K562 (cell line): ENCODE data around the gene PPP4R3B. TPM values are rescaled to one million over a fixed set of nuclear protein-coding genes. Genes with fewer than 3 reads are reported as not detected.

Experiments
- ASH1L ChIP-seq: fragments of 450-650 bp; IDR thresholded peaks from 2 replicates; pipeline ENCODE4 v1.6.1; 2018; ENCODE audit warnings: borderline replicate concordance, mild to moderate bottlenecking, low read depth; ENCODE audit not compliant: partially characterized antibody
- CEBPB ChIP-seq: fragments of 450-650 bp; IDR thresholded peaks from 2 replicates; pipeline ENCODE4 v1.6.1; 2016; ENCODE audit warnings: missing genetic modification characterization, missing compliant biosample characterization
- EGR1 ChIP-seq: fragments of 450-650 bp; conservative IDR thresholded peaks from 2 replicates; pipeline ENCODE4 v1.6.1; 2017; ENCODE audit warnings: mild to moderate bottlenecking
- ETV1 ChIP-seq: fragments of 450-650 bp; conservative IDR thresholded peaks from 2 replicates; pipeline ENCODE4 v1.6.1; 2016; ENCODE audit warnings: missing genetic modification characterization, control low read depth, low read depth, missing compliant biosample characterization
- HNRNPK ChIP-seq: fragments of 200-400 bp; formaldehyde crosslinking; IDR thresholded peaks from one replicate; pipeline ENCODE4 v1.6.1; 2018; ENCODE audit warnings: mild to moderate bottlenecking, low read depth, low read length; ENCODE audit not compliant: poor library complexity, severe bottlenecking
- MBD2 ChIP-seq: sonication (generic); IDR thresholded peaks from 2 replicates; pipeline ENCODE4 v1.6.1; 2016; ENCODE audit warnings: low read depth, borderline replicate concordance
- MED1 ChIP-seq: sonication (generic); formaldehyde crosslinking; IDR thresholded peaks from 2 replicates; pipeline ENCODE4 v1.8.1; 2023; ENCODE audit warnings: missing genetic modification reagents, borderline replicate concordance
- MYC ChIP-seq, 2 experiments: fragments of 250-450 bp in 1 of 2; sonication (Bioruptor Pico) in 1 of 2; IDR thresholded peaks; 2 replicates each; pipeline versions ENCODE4 v1.5.1 to v1.6.1; 2012 to 2021; ENCODE audit warnings: low read depth in 2 of 2, borderline replicate concordance in 1 of 2, improper control_type of control experiment in 1 of 2, low read length in 1 of 2, mild to moderate bottlenecking in 1 of 2, moderate library complexity in 1 of 2
- SIRT6 ChIP-seq: IDR thresholded peaks from one replicate; pipeline ENCODE4 v1.6.1; 2012; ENCODE audit warnings: low read depth, mild to moderate bottlenecking, control low read depth, inconsistent platforms, low read length, moderate library complexity
- SMARCB1 ChIP-seq: IDR thresholded peaks from 2 replicates; pipeline ENCODE4 v1.6.1; 2011; ENCODE audit warnings: improper control_type of control experiment, low read depth; ENCODE audit not compliant: insufficient read length
- SRSF7 ChIP-seq: fragments of 200-400 bp; formaldehyde crosslinking; optimal IDR thresholded peaks from 2 replicates; pipeline ENCODE3; 2017; ENCODE audit warnings: mild to moderate bottlenecking, low read depth, low read length
- STAG1 ChIP-seq: sonication (generic); formaldehyde crosslinking; IDR thresholded peaks from 2 replicates; pipeline ENCODE4 v1.5.0; 2020; ENCODE audit warnings: missing genetic modification reagents, borderline replicate concordance
- TARDBP ChIP-seq: fragments of 450-650 bp; IDR thresholded peaks from 2 replicates; pipeline ENCODE4 v1.6.1; 2016
- TRIM28 ChIP-seq: fragments of 450-650 bp; IDR thresholded peaks from 2 replicates; pipeline ENCODE4 v1.6.1; 2017
- ZFPM2 ChIP-seq: fragments of 250-450 bp; sonication (Bioruptor Pico); IDR thresholded peaks from 2 replicates; pipeline ENCODE4 v1.5.1; 2022; ENCODE audit warnings: mild to moderate bottlenecking
- polyA plus RNA-seq, 8 experiments: library from polyadenylated mRNA; depleted of rRNA in 4 of 8; stranded (reverse) in 5 of 8; unstranded in 3 of 8; fragments of >200 nt; fragmentation: Nextera tagmentation in 2 of 8; fragmentation: Illumina TruSeq in 1 of 8; extraction: Ambion mirVana in 2 of 8; extraction: Trizol in 1 of 8; gene quantifications; 2 replicates each; pipeline versions ENCODE4 v1.2.1 to v1.2.3, GENCODE V29; 2011 to 2014; ENCODE audit warnings: inconsistent platforms in 1 of 8, missing spikeins in 1 of 8
- total RNA-seq, 7 experiments: library from RNA; depleted of rRNA in 6 of 7; stranded (reverse); fragments of >200 nt in 6 of 7; fragmentation: Illumina TruSeq in 2 of 7; extraction: Trizol in 2 of 7; gene quantifications; 2 replicates each; pipeline versions ENCODE4 v1.2.1 to v1.2.3, GENCODE V29; 2011 to 2021; ENCODE audit warnings: low replicate concordance in 1 of 7
- TF ChIP-seq, protein P1 (sequence below): fragments of 250-450 bp; sonication (Bioruptor Pico); IDR thresholded peaks from 2 replicates; pipeline ENCODE4 v1.4.0; 2020; ENCODE audit warnings: mild to moderate bottlenecking, moderate library complexity
- TF ChIP-seq, protein P2 (sequence below): fragments of 450-650 bp; IDR thresholded peaks from 2 replicates; pipeline ENCODE4 v1.7.1; 2018; ENCODE audit warnings: mild to moderate bottlenecking, low read depth; ENCODE audit not compliant: partially characterized antibody
- TF ChIP-seq, protein P3 (sequence below): fragments of 450-650 bp; IDR thresholded peaks from 2 replicates; pipeline ENCODE4 v1.6.1; 2016; ENCODE audit warnings: borderline replicate concordance

PPP4R3B gene
- total and polyA plus RNA-seq, 9 of the 15 experiments (the other 6 are each of a cell fraction or from before 2014, with no cell fraction given), result 13.2 to 59.2 (median 41.9) TPM

DNA sequence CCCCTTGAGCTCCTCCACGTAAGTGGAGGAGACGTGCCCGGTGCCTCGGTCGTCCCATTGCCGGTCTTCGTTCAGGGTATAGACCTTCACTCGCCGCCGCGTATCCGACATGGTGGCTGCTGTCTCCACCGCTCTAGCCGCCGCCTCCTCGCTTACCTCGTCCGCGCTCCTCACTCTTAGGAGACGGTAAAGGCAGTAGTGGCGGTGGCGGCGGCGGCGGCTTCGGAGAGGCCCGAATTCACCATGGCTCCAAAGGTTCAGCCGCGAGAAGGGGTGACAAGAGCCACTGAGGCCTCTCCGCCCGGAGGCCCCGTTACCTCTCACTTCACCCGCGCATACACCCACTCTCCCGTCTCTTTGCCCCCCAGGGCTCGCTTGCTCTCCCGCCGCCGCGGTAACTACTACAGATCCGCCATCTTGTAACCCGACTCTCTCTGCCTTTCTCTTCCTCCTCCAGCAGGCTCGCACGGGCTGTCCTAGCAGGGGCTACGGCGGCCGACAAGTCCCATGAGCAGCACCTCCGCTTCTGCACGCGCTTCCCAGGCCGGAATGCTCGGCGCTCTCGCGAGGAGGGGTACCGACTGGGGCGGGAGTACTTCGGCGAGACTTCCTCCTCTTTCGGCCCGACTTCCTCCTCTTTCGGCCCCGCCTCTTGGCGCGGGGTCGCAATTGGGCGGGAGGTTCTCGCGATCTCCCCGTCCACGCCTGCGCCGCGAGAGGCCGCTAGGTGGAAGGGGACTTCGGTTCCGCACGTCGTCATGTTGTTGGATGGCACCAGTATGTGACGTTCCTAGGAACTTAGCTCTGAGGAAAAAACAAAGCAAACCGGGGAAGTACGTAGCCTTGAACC lies at the start of gene PPP4R3B (continued):
- TF ChIP-seq ETV1 (tag) (peak; percentile 78), SIRT6 (no peak), ZFPM2 (CRISPR knock-in tag) (no peak), STAG1 (CRISPR knock-in tag) (no peak), HNRNPK (no peak), TRIM28 (0 out of 2 replicates have a peak, but pooled peaks have one; percentile 11), SRSF7 (no peak), SMARCB1 (peak; percentile 10), MBD2 (peak; percentile 76; the same call in 1 of the 2 replicates), TARDBP (peak; percentile 79; the same call in 1 of the 2 replicates), CEBPB (tag) (no peak), ASH1L (peak; percentile 70), EGR1 (peak; percentile 49; the same call in 1 of the 2 replicates), MYC (IDR thresholded peaks at IDR 0.05; ENCODE audit: low read depth, low read length) (peak; percentile 95), MYC (CRISPR knock-in tag; IDR thresholded peaks at IDR 0.05; ENCODE audit: borderline replicate concordance, low read depth) (no peak), MED1 (no peak)
- TF ChIP-seq, protein P1, sequence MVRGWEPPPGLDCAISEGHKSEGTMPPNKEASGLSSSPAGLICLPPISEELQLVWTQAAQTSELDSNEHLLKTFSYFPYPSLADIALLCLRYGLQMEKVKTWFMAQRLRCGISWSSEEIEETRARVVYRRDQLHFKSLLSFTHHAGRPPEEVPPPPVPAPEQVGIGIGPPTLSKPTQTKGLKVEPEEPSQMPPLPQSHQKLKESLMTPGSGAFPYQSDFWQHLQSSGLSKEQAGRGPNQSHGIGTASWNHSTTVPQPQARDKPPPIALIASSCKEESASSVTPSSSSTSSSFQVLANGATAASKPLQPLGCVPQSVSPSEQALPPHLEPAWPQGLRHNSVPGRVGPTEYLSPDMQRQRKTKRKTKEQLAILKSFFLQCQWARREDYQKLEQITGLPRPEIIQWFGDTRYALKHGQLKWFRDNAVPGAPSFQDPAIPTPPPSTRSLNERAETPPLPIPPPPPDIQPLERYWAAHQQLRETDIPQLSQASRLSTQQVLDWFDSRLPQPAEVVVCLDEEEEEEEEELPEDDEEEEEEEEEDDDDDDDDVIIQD (CRISPR knock-in tag), result no peak
- TF ChIP-seq, protein P2, sequence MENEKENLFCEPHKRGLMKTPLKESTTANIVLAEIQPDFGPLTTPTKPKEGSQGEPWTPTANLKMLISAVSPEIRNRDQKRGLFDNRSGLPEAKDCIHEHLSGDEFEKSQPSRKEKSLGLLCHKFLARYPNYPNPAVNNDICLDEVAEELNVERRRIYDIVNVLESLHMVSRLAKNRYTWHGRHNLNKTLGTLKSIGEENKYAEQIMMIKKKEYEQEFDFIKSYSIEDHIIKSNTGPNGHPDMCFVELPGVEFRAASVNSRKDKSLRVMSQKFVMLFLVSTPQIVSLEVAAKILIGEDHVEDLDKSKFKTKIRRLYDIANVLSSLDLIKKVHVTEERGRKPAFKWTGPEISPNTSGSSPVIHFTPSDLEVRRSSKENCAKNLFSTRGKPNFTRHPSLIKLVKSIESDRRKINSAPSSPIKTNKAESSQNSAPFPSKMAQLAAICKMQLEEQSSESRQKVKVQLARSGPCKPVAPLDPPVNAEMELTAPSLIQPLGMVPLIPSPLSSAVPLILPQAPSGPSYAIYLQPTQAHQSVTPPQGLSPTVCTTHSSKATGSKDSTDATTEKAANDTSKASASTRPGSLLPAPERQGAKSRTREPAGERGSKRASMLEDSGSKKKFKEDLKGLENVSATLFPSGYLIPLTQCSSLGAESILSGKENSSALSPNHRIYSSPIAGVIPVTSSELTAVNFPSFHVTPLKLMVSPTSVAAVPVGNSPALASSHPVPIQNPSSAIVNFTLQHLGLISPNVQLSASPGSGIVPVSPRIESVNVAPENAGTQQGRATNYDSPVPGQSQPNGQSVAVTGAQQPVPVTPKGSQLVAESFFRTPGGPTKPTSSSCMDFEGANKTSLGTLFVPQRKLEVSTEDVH, result peak; percentile 89
- TF ChIP-seq, protein P3, sequence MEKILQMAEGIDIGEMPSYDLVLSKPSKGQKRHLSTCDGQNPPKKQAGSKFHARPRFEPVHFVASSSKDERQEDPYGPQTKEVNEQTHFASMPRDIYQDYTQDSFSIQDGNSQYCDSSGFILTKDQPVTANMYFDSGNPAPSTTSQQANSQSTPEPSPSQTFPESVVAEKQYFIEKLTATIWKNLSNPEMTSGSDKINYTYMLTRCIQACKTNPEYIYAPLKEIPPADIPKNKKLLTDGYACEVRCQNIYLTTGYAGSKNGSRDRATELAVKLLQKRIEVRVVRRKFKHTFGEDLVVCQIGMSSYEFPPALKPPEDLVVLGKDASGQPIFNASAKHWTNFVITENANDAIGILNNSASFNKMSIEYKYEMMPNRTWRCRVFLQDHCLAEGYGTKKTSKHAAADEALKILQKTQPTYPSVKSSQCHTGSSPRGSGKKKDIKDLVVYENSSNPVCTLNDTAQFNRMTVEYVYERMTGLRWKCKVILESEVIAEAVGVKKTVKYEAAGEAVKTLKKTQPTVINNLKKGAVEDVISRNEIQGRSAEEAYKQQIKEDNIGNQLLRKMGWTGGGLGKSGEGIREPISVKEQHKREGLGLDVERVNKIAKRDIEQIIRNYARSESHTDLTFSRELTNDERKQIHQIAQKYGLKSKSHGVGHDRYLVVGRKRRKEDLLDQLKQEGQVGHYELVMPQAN, result peak; percentile 40; the same call in 1 of the 2 replicates
